GM10847 (cell line): ENCODE measurements around the gene SULF2.
A peak's percentile ranks its signal among the peaks of the same experiment; 100 is the strongest.

Experiments
- POLR2A ChIP-seq: IDR thresholded peaks from 2 replicates; pipeline ENCODE4 v1.6.1; 2011; ENCODE audit not compliant: insufficient read length; ENCODE audit errors: extremely low read depth

The SULF2 gene

GRCh38 chr20:47735412-47736400 is 49.6 kb downstream of the SULF2 start:
- no peak for TF ChIP-seq POLR2A

- no peak for TF ChIP-seq POLR2A
Observed at GRCh38 chr20:47734870-47735269, 50.4 kb downstream of the SULF2 start.

DNA sequence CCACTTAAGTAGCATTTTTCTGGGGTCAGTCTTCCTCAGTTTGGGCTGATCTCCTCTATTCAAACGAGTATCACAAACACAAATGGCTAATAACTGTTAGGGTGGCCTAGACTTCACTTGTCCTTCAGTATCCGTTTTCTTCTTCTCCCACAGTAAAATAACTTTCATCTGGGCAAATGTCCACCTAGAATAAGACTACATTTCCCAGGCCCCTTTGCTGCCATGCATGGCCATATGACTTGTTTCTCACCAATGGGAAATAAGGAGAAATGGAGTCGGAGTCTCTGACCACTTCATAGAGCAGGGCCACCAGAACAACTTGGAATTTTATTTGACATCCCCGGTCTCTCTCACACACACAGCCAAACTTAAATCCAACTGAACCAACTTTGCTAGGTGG is 51.4 kb downstream of the SULF2 start:
- no peak for TF ChIP-seq POLR2A

DNA sequence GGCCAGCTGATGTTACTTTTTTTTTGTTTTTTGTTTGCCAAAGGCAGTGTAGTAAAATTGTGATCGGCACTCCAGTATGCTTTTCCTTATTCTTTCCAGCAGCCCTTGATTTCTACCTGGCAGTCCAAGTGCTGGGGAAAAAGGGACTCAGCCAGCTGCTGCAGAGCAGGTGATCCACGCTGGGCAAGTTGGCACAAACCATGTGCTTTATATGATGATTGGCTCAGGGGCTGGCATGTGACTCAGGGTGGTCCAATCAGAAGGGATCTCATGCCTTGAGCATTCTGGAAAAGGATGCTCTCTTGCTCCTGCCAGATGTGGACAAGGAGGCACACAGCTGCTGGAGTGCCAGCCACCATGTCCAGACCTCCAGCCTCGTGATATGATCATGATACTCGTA is 54.5 kb downstream of the SULF2 start:
- no peak for TF ChIP-seq POLR2A

DNA sequence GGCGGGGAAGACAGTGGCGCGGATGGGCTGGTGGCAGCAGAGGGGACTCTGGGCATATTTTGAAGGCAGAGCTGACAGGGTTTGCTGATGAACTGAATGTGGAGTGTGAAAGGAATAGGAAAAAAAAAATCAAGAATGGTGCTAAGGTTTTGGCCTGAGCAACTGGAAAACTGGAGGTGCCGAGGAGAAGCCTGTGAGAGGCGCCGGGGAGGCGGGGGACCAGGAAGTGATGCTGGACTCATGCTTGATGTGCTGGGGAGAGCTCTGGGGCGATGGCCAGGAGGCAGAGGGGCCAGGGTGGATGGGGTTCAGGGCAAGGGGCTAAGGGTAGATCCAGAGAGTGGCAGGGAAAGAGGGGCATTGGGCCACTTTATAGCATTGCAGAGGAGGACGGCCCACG is 55.8 kb downstream of the SULF2 start:
- no peak for TF ChIP-seq POLR2A

DNA sequence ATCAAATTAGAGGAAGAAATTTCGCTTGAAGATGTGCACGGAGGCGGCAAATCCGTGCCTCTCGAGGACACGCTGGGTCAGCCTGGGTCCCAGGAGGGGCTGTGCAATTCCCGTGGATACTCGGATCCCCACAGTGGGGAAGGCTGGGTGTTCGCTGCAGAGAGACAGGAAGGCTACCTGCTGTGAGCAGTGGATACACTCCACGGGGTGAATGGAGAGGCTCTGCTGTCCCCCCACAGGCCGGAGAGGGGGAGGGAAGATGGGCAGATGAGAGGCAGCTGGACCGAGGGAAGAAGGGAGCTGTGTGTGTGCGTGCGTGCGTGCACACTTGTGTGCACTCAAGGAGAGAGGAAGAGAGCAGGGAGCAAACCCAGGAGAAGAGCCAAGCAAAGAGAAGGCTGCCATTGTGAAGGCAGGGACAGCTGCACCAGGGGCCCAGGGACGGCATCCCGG is 57.3 kb downstream of the SULF2 start:
- no peak for TF ChIP-seq POLR2A

DNA sequence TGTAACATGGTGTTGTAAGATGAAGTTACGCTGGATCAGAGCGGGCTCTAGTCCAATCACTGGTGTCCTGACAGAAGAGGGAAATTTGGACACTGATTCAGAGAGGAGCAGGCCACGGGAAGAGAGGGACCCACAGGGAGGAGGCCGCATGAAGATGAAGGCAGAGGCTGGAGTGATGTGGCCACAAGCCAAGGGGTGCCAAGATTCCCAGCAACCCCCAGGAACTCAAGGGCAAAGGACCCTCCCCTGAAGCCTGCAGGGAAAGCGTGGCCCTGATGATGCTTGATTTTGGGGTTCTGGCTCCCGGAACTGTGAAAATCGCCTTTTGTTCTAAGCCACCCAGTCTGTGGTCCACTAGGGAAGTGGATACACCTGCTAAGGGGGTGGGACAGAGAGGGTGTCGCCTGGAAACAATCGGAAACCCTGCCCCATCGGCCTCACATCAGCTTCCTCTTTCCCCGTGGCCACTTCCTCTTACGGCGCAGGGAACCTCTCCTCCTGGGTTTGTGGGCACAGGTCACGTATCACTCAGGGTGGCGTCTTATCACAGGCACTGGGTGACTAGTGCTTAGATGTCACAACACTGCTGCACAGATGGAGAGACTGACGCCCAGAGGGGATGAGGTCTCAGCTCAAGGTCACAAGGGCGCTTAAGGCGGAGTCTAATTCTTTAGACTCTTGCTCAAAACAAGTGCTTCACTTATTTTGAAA is 58.0 kb downstream of the SULF2 start:
- peak; percentile 28 for TF ChIP-seq POLR2A

GRCh38 chr20:47726632-47727031 is 58.6 kb downstream of the SULF2 start:
- TF ChIP-seq POLR2A, result no peak

GRCh38 chr20:47725248-47725973 is 59.9 kb downstream of the SULF2 start:
- TF ChIP-seq POLR2A, result no peak

GRCh38 chr20:47724910-47725247 is 60.4 kb downstream of the SULF2 start:
- no peak for TF ChIP-seq POLR2A

- TF ChIP-seq POLR2A, result no peak
Observed at GRCh38 chr20:47724396-47724795, 60.9 kb downstream of the SULF2 start.

- TF ChIP-seq POLR2A, result no peak
Observed at GRCh38 chr20:47723322-47723721, 62.0 kb downstream of the SULF2 start.

DNA sequence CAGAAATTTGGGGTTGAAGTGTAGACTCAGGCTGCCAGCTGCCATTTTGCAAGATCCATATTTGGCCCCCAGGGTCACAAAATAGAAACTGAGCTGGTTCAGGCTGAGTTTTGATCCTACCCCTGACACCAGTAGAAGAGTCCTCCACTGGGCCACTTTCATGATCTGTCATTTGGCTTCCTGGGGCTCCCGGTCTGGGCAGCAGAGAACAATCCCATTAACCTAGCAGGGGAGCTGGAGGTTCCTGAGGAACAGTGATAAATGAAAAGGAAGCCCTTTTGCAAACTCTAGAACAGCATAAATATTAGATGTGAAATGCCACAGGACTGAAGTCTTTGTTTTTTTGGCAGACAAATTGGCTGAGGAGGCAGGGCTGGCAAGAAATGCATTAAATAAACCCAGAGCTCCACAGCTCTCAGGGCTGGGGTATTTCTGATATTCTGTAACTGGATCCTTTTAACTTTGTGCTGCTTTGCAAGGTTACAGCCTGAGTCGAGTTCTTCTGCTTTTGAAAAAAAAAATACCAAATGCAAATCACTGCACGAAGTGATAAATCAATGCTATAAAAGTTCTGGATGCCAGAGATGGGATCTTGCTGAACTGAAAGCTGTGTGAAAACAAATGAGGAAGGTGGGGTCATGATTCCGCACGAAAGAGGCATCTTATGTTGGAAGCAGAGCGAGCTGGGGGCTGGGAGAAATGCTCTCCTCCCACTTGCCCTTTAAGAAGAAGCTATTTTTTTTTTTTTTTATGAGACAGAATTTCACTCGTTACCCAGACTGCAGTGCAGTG is 64.4 kb downstream of the SULF2 start:
- no peak for TF ChIP-seq POLR2A

DNA sequence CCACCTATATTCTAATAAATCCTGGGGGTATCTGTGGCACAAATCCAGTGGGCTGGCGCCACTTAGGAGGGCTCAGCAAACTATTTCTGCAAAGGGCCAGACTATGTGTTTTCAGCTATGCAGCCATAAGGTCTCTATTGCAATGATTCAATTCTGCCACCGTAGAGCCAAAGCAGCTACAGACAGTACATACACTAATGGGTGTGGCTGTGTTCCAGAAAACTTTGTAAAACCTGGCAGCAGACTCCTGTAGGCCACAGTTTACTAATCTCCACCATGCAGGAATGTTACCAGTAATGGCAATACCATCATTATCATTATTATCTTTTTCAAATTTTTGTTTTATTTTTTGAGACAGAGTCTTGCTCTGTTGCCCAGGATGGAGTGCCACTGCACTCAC is 65.7 kb downstream of the SULF2 start:
- TF ChIP-seq POLR2A, result no peak

- no peak for TF ChIP-seq POLR2A
Observed at GRCh38 chr20:47719211-47719610, 66.1 kb downstream of the SULF2 start.
